ENCODE measurements around the gene ADAP1. TPM values are rescaled to one million over a fixed set of nuclear protein-coding genes. Genes with fewer than 3 reads are reported as not detected.

ADAP1 gene
- total and polyA plus RNA-seq, 2 of the 8 experiments (the other 6 are each of a cell fraction or from before 2014, with no cell fraction given), result 5.8 to 6.1 TPM

DNA sequence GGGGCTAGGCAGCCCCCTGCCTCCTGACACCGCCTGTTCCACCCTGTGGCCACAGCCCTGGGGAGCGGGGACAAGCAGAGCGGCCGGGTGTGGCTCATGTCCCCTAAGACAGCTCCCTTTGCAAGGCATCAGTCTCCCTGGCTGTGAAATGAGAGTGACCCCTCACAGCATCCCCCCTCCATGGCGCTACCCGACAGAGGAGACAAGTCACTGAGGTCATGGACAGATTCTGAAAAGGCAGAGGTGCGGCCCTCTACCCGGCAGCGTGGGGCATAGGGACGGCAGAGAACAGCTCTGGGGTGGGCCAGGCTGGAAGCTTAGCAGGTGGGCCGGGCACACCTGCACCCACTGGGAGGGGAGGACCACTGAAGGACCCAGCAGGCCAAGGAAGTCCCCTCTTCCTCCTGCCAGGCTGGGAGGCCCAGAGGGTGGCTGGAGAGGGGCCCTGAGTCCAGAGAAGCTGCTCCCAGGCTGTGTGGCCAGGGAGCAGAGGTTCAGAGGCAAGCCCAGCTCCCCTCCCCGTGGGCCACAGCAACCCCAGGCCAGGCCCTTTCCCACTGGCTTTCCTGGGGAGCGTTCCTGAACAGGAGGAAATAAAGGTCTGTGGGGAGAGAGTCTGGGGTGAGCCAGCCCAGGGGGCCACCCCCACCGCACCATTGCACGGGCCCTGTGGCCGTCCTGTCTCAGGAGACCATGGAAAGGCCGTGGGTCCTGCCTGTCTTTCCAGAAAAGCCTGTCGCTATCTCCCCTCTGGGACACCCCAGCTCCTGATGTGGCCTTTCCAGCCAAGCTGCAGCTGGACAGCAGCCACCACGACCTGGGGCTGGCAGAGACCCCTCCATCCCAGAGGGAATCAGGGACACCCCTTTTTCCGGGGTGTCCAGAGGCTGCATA lies 1.7 kb downstream of the ADAP1 start:
- POLR2A ChIA-PET (ENCODE audit: partially characterized antibody), result interaction anchor here (1.1 to 1.4 kb wide), 3 partner anchors 22 to 55 kb away, joined by 3 read pairs; partner anchors contain the start of gene COX19
- H2BK12ac ChIP-seq (ENCODE audit: low read depth, low read length), result peak overlapping the region; percentile 17; the same call in 1 of the 2 replicates
- DNase-seq (ENCODE audit: low read depth in 1 of 2, low spot score in 2 of 2) (no peak), FAIRE-seq (no peak)
- no peak overlapping the region for H2BK20ac ChIP-seq (ENCODE audit: low read length)
- no peak overlapping the region for H3K14ac ChIP-seq (ENCODE audit: insufficient read length)
- H3K4me2 ChIP-seq (ENCODE audit: insufficient read depth in 1 of 2, low read depth in 2 of 2, low read length in 2 of 2), result peak overlapping the region; percentile 56 to 76; a peak in 2 of 4 replicates
- 0 out of 2 replicates have a peak overlapping the region, but pooled peaks have one; percentile 6 for H4K8ac ChIP-seq (ENCODE audit: extremely low read depth, insufficient read depth, low read length)
- no peak overlapping the region for H4K5ac ChIP-seq (ENCODE audit: insufficient read length, low read depth, low read length)
- H2AK5ac ChIP-seq (ENCODE audit: low read depth, low read length), result no peak overlapping the region
- no peak overlapping the region for H4K91ac ChIP-seq (replicated peaks; ENCODE audit: insufficient read length, low read length)
- no peak overlapping the region for H2BK15ac ChIP-seq (ENCODE audit: low read length)
- H3K36me3 ChIP-seq (ENCODE audit: control insufficient read depth in 2 of 4, insufficient read depth in 4 of 4, low read length in 3 of 4), result no peaks in the 10 kb centered on the region
- H3K18ac ChIP-seq (ENCODE audit: extremely low read depth, low read length), result no peak overlapping the region
- H3K23ac ChIP-seq (ENCODE audit: insufficient read length), result no peak overlapping the region
- TF ChIP-seq NRF1 (IDR thresholded peaks at IDR 0.05; ENCODE audit: low read depth, low read length) (no peak), YY1 (IDR thresholded peaks at IDR 0.05; ENCODE audit: low read depth, low read length) (no peak), SAP30 (IDR thresholded peaks at IDR 0.05; ENCODE audit: insufficient read depth, insufficient replicate concordance, low read length) (no peak), BCL11A (IDR thresholded peaks at IDR 0.05; ENCODE audit: low read depth in 2 of 2, low read length in 2 of 2) (no peak), EGR1 (IDR thresholded peaks at IDR 0.05; ENCODE audit: borderline replicate concordance, low read depth, low read length) (no peak)
- H3K79me2 ChIP-seq (ENCODE audit: control insufficient read depth in 1 of 2, insufficient read depth in 2 of 2, low read length in 2 of 2), result no peaks in the 10 kb centered on the region
- peaks cover 4% of the 10 kb centered on the region; the same call in 1 of the 2 replicates for H3K23me2 ChIP-seq (ENCODE audit: low read depth, low read length)
- no peak overlapping the region for H2BK120ac ChIP-seq (replicated peaks; ENCODE audit: low read depth, low read length)
- peak overlapping the region; percentile 44; the same call in 1 of the 2 replicates for H2BK5ac ChIP-seq (ENCODE audit: low read depth, low read length)
- peak overlapping the region in 1 of 4 experiments; percentile 62; a peak in 3 of 8 replicates for H3K4me3 ChIP-seq (ENCODE audit: extremely low read depth in 1 of 4, insufficient read depth in 2 of 4, low read depth in 3 of 4, low read length in 4 of 4)
- H4K20me1 ChIP-seq (replicated peaks in 1 of 2; ENCODE audit: control insufficient read depth in 1 of 2, insufficient read depth in 2 of 2, low read length in 2 of 2), result no peaks in the 10 kb centered on the region
- peaks cover 0 to 3% of the 10 kb centered on the region in 2 experiments; a peak in 1 of 4 replicates for H3K9me3 ChIP-seq (ENCODE audit: insufficient read depth in 2 of 2, low read depth in 1 of 2, low read length in 1 of 2)
- H3K4me1 ChIP-seq (replicated peaks in 1 of 4; ENCODE audit: control insufficient read depth in 3 of 4, insufficient read depth in 4 of 4, low read length in 3 of 4), result peaks cover 0 to 17% (median 8%) of the 10 kb centered on the region in 4 experiments; a peak in 5 of 7 replicates
- H3K56ac ChIP-seq (replicated peaks; ENCODE audit: insufficient read length, low read depth, low read length), result no peak overlapping the region
- H3K27ac ChIP-seq (ENCODE audit: low read depth, low read length), result no peak overlapping the region
- CTCF ChIA-PET (ENCODE audit: partially characterized antibody), result interaction anchor here (0.8 to 1.9 kb wide), 11 partner anchors 12 to 231 kb away, joined by 3 to 12 read pairs (median 4); no protein-coding TSS in a partner anchor
- no peaks in the 10 kb centered on the region for H3K79me1 ChIP-seq (ENCODE audit: low read depth, low read length)
- no peak overlapping the region for H3K4ac ChIP-seq (replicated peaks; ENCODE audit: insufficient read length, low read depth, low read length)
- peaks cover 2 to 26% (median 19%) of the 10 kb centered on the region in 4 experiments; a peak in 6 of 7 replicates for H3K27me3 ChIP-seq (replicated peaks in 1 of 4; ENCODE audit: control insufficient read depth in 3 of 4, extremely low read depth in 1 of 4, insufficient read depth in 3 of 4, low read length in 3 of 4)
- H2AFZ ChIP-seq (ENCODE audit: low read length), result no peak overlapping the region
- H3K9ac ChIP-seq (replicated peaks in 1 of 4; ENCODE audit: extremely low read depth in 1 of 4, low read depth in 3 of 4, low read length in 3 of 4), result no peak overlapping the region
- WGBS, 2 experiments (ENCODE audit: extremely low coverage in 1 of 2, insufficient coverage in 1 of 2, insufficient read length in 1 of 2, insufficient replicate concordance in 2 of 2, low coverage in 1 of 2, low lambda C conversion rate in 2 of 2, missing lambda C conversion rate in 1 of 2), result 86% methylated on average over 19 of the region's 20 CpGs; no CpG with 5 or more reads in 1 of the 2 experiments
